Lung (tissue), 12 donors: ENCODE data around the gene SIPA1. TPM values are rescaled to one million over a fixed set of nuclear protein-coding genes. Genes with fewer than 3 reads are reported as not detected.
"Not testable (repeated sequence)": the region's sequence is repeated elsewhere in the genome, so short reads cannot be mapped to it uniquely, and the experiment has no call there.

ENCODE experiments used
- ATAC-seq: fragments of 200-7000 bp; cut with Tn5 transposase; one replicate; pipeline ENCODE4 v1.9.1; 2020; ENCODE audit warnings: moderate number of reproducible peaks; ENCODE audit not compliant: insufficient read depth, low FRiP score
- DNase-seq, 3 donors: peaks; one replicate each; pipeline ENCODE4 v3.0.0-alpha.2; 2013 to 2017
- H3K27ac ChIP-seq, 2 donors: one replicate each; pipeline ENCODE4 v1.5.1; 2013; ENCODE audit warnings: mild to moderate bottlenecking in 2 of 2, moderate library complexity in 2 of 2, control low read depth in 1 of 2, inconsistent platforms in 1 of 2, low read depth in 1 of 2, low read length in 1 of 2
- H3K27me3 ChIP-seq, 3 donors: one replicate each; pipeline ENCODE4 v1.5.1; 2013; ENCODE audit warnings: low read length in 2 of 3; ENCODE audit not compliant: control insufficient read depth in 3 of 3, insufficient read depth in 3 of 3
- H3K36me3 ChIP-seq, 4 donors: one replicate each; pipeline ENCODE4 v1.5.1; 2013; ENCODE audit warnings: low read length in 4 of 4, mild to moderate bottlenecking in 1 of 4, moderate library complexity in 1 of 4; ENCODE audit not compliant: control insufficient read depth in 4 of 4, insufficient read depth in 4 of 4
- H3K4me1 ChIP-seq, 5 donors: one replicate each; pipeline ENCODE4 v1.5.1; 2013; ENCODE audit warnings: low read length in 5 of 5, mild to moderate bottlenecking in 2 of 5, moderate library complexity in 1 of 5; ENCODE audit not compliant: control insufficient read depth in 5 of 5, insufficient read depth in 5 of 5
- H3K4me3 ChIP-seq: one replicate; pipeline ENCODE4 v1.5.1; 2013; ENCODE audit warnings: mild to moderate bottlenecking, control low read depth, moderate library complexity
- H3K9ac ChIP-seq, 2 donors: one replicate each; pipeline ENCODE4 v1.5.1; 2013; ENCODE audit warnings: low read length in 2 of 2, control low read depth in 1 of 2; ENCODE audit not compliant: insufficient read depth in 1 of 2
- H3K9me3 ChIP-seq, 4 donors: one replicate each; pipeline ENCODE4 v1.5.1; 2013; ENCODE audit warnings: low read length in 3 of 4, mild to moderate bottlenecking in 1 of 4, moderate library complexity in 1 of 4; ENCODE audit not compliant: control insufficient read depth in 4 of 4, insufficient read depth in 3 of 4
- CTCF ChIP-seq: IDR thresholded peaks from 2 replicates; pipeline ENCODE4 v1.5.1; 2012; ENCODE audit warnings: mild to moderate bottlenecking; ENCODE audit errors: control extremely low read depth, extremely low read depth
- WGBS, 2 donors: extraction: QIAGEN DNeasy Blood & Tissue Kit; methylation state at CpG; one replicate each; pipeline ENCODE4 v1.1.7; 2013; 5-methylcytosine and 5-hydroxymethylcytosine counted together
- polyA plus RNA-seq, 2 donors: library from polyadenylated mRNA; stranded (reverse); fragments of 200-250 nt; gene quantifications; one replicate each; pipeline ENCODE4 v1.2.1, GENCODE V29; 2013
- total RNA-seq, 2 donors: library from RNA; depleted of rRNA in 1 of 2; stranded (reverse); fragments of >200 nt in 1 of 2; gene quantifications; one replicate each; pipeline ENCODE4 v1.2.1, GENCODE V29; 2014 to 2021
- donor health status: control.
- donor health status: control.
- donor health status: Bipolar disorder and iron deficiency.
- donor health status: healthy.
- donor health status: DM: yes; HTN: yes; CAD: no.

SIPA1 gene
- total and polyA plus RNA-seq, 4 donors: 39.7 to 102 (median 82.8) TPM

- peak overlapping the region in 1 of 2 donors; percentile 26 for H3K27ac ChIP-seq
- no peak overlapping the region for H3K9ac ChIP-seq
- H3K36me3 ChIP-seq: peaks cover 0 to 47% (median 15%) of the 10 kb centered on the region in 4 donors
- DNase-seq: no peak
- ATAC-seq: no peak
- peaks cover 0 to 16% (median 3%) of the 10 kb centered on the region in 5 donors for H3K4me1 ChIP-seq
- WGBS, 2 donors: 94 to 97% methylated on average over 27 to 28 of the region's 28 CpGs
- no peaks in the 10 kb centered on the region for H3K9me3 ChIP-seq
- no peak for TF ChIP-seq CTCF
- H3K27me3 ChIP-seq: no peaks in the 10 kb centered on the region
- no peak overlapping the region for H3K4me3 ChIP-seq
Measured at GRCh38 chr11:65636108-65637031, 1.5 kb upstream of the SIPA1 start.

GRCh38 chr11:65637032-65637557 is 806 bp upstream of the SIPA1 start:
- Histone ChIP-seq H3K9me3 (no peaks in the 10 kb centered on the region), H3K4me3 (no peak overlapping the region), H3K27ac (peak overlapping the region in 1 of 2 donors; percentile 50), H3K9ac (no peak overlapping the region), H3K4me1 (peaks cover 0 to 22% (median 3%) of the 10 kb centered on the region in 5 donors), H3K27me3 (no peaks in the 10 kb centered on the region), H3K36me3 (peaks cover 0 to 41% (median 16%) of the 10 kb centered on the region in 4 donors)
- WGBS, 2 donors: 83 to 92% methylated on average over 3 of the region's 3 CpGs
- no peak for TF ChIP-seq CTCF
- DNase-seq: no peak
- ATAC-seq: no peak

- H3K9me3 ChIP-seq, H3K9ac ChIP-seq, ATAC-seq, DNase-seq, H3K4me3 ChIP-seq, H3K27me3 ChIP-seq: not testable (repeated sequence)
- H3K4me1 ChIP-seq: peaks cover 0 to 24% (median 3%) of the 10 kb centered on the region in 5 donors
- H3K27ac ChIP-seq: peak overlapping the region in 1 of 2 donors; percentile 92
- H3K36me3 ChIP-seq: peaks cover 0 to 49% (median 13%) of the 10 kb centered on the region in 4 donors
- 74 to 76% methylated on average over 9 of the region's 9 CpGs for WGBS, 2 donors
Measured at GRCh38 chr11:65639228-65639597, 1.3 kb downstream of the SIPA1 start.
